Measurements from ENCODE around the gene ZC3H4.

The ZC3H4 gene

DNA sequence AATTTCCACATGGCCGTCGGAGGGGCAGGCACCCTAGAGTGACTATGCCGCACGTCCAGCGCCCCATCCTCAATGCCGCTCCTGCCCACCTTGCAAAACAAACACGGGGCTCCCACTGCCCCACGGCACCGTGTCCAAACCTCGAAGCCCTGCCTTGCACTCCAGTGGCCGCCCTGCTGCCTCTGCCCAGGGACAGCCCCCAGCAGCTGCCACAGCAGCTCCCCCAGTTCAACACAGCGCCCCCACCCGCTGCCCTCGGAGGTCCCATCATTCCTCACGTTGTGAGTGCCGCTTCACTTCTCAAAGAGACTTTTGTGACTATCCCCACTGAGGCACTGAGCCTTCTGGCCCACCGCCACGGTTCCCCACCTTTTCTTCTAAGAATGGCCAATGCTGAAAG is 42.8 kb downstream of the ZC3H4 start:
- TF ChIP-seq, protein P1, sequence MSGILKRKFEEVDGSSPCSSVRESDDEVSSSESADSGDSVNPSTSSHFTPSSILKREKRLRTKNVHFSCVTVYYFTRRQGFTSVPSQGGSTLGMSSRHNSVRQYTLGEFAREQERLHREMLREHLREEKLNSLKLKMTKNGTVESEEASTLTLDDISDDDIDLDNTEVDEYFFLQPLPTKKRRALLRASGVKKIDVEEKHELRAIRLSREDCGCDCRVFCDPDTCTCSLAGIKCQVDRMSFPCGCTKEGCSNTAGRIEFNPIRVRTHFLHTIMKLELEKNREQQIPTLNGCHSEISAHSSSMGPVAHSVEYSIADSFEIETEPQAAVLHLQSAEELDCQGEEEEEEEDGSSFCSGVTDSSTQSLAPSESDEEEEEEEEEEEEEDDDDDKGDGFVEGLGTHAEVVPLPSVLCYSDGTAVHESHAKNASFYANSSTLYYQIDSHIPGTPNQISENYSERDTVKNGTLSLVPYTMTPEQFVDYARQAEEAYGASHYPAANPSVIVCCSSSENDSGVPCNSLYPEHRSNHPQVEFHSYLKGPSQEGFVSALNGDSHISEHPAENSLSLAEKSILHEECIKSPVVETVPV (CRISPR knock-in tag; IDR thresholded peaks at IDR 0.05) = no peak
- ATAC-seq = no peak

DNA sequence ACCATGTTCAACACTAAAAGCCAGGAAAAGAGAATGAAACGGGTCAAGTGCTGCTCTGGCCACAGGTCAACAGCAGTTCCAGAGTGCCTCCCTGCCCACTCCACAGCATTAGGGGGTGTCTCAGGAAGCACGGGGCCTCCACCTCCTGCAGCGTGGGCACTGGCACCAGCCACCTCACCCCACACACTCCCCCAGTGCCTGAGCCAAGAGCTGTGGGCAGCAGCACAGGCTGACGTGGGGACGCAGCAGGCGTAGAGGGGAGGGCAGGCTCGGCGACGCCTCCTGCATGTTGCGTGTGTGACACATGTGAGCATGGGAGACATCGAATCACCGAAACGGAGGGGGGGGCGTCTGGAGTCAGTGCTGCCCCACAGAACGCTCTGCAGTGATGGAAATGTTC is 43.8 kb downstream of the ZC3H4 start:
- no peak for ATAC-seq
- no peak for TF ChIP-seq ZFP3 (CRISPR knock-in tag; IDR thresholded peaks at IDR 0.05)
- no peak for TF ChIP-seq GLIS3 (CRISPR knock-in tag; IDR thresholded peaks at IDR 0.05)
- TF ChIP-seq, protein P2, sequence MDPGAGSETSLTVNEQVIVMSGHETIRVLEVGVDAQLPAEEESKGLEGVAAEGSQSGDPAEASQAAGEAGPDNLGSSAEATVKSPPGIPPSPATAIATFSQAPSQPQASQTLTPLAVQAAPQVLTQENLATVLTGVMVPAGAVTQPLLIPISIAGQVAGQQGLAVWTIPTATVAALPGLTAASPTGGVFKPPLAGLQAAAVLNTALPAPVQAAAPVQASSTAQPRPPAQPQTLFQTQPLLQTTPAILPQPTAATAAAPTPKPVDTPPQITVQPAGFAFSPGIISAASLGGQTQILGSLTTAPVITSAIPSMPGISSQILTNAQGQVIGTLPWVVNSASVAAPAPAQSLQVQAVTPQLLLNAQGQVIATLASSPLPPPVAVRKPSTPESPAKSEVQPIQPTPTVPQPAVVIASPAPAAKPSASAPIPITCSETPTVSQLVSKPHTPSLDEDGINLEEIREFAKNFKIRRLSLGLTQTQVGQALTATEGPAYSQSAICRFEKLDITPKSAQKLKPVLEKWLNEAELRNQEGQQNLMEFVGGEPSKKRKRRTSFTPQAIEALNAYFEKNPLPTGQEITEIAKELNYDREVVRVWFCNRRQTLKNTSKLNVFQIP (CRISPR knock-in tag; IDR thresholded peaks at IDR 0.05; ENCODE audit: borderline replicate concordance, low read depth) = no peak
- TF ChIP-seq, protein P3, sequence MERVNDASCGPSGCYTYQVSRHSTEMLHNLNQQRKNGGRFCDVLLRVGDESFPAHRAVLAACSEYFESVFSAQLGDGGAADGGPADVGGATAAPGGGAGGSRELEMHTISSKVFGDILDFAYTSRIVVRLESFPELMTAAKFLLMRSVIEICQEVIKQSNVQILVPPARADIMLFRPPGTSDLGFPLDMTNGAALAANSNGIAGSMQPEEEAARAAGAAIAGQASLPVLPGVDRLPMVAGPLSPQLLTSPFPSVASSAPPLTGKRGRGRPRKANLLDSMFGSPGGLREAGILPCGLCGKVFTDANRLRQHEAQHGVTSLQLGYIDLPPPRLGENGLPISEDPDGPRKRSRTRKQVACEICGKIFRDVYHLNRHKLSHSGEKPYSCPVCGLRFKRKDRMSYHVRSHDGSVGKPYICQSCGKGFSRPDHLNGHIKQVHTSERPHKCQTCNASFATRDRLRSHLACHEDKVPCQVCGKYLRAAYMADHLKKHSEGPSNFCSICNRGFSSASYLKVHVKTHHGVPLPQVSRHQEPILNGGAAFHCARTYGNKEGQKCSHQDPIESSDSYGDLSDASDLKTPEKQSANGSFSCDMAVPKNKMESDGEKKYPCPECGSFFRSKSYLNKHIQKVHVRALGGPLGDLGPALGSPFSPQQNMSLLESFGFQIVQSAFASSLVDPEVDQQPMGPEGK (CRISPR knock-in tag; IDR thresholded peaks at IDR 0.05; ENCODE audit: borderline replicate concordance) = no peak
- TF ChIP-seq, protein P4, sequence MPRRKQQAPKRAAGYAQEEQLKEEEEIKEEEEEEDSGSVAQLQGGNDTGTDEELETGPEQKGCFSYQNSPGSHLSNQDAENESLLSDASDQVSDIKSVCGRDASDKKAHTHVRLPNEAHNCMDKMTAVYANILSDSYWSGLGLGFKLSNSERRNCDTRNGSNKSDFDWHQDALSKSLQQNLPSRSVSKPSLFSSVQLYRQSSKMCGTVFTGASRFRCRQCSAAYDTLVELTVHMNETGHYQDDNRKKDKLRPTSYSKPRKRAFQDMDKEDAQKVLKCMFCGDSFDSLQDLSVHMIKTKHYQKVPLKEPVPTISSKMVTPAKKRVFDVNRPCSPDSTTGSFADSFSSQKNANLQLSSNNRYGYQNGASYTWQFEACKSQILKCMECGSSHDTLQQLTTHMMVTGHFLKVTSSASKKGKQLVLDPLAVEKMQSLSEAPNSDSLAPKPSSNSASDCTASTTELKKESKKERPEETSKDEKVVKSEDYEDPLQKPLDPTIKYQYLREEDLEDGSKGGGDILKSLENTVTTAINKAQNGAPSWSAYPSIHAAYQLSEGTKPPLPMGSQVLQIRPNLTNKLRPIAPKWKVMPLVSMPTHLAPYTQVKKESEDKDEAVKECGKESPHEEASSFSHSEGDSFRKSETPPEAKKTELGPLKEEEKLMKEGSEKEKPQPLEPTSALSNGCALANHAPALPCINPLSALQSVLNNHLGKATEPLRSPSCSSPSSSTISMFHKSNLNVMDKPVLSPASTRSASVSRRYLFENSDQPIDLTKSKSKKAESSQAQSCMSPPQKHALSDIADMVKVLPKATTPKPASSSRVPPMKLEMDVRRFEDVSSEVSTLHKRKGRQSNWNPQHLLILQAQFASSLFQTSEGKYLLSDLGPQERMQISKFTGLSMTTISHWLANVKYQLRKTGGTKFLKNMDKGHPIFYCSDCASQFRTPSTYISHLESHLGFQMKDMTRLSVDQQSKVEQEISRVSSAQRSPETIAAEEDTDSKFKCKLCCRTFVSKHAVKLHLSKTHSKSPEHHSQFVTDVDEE (CRISPR knock-in tag; IDR thresholded peaks at IDR 0.05) = no peak
- TF ChIP-seq RARB (CRISPR knock-in tag; IDR thresholded peaks at IDR 0.05) = no peak
- TF ChIP-seq TOX (CRISPR knock-in tag; IDR thresholded peaks at IDR 0.05; ENCODE audit: borderline replicate concordance) = no peak
- TF ChIP-seq, protein P5, sequence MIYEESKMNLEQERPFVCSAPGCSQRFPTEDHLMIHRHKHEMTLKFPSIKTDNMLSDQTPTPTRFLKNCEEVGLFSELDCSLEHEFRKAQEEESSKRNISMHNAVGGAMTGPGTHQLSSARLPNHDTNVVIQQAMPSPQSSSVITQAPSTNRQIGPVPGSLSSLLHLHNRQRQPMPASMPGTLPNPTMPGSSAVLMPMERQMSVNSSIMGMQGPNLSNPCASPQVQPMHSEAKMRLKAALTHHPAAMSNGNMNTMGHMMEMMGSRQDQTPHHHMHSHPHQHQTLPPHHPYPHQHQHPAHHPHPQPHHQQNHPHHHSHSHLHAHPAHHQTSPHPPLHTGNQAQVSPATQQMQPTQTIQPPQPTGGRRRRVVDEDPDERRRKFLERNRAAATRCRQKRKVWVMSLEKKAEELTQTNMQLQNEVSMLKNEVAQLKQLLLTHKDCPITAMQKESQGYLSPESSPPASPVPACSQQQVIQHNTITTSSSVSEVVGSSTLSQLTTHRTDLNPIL (CRISPR knock-in tag; IDR thresholded peaks at IDR 0.05; ENCODE audit: low read depth) = no peak
- no peak for TF ChIP-seq ISL1 (CRISPR knock-in tag; IDR thresholded peaks at IDR 0.05)
- TF ChIP-seq OSR1 (CRISPR knock-in tag; IDR thresholded peaks at IDR 0.05) = no peak
- TF ChIP-seq, protein P1 (CRISPR knock-in tag; IDR thresholded peaks at IDR 0.05) = no peak
- TF ChIP-seq CSDC2 (CRISPR knock-in tag; IDR thresholded peaks at IDR 0.05) = no peak

DNA sequence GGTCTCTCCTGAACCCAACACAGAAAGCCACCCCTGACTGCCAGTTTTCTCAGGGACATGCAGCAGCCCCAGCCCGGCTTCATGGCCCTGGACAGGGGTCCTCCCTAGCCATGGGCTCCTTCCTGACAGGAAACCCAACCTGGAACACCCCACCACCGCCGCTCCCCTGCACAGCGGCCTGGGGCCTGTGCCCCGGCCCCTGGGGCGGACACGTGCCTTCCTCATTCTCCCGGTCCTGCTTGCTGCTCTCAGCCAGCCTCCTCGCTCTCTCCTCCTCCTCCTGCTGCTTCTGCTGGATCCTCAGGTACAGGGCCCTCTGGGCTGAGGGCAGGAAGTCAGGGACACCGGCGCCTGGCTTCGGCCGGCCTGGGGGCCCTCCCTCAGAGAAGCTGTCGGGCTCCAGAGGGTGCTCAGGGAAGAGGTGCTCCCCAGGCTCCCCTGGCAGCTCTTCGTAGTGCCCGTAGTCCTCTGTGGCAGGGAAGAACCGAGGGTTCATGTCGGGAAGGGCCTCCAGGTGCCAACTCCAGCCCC is 44.6 kb downstream of the ZC3H4 start:
- no peak for ATAC-seq
- no peak for TF ChIP-seq TCF4 (CRISPR knock-in tag; IDR thresholded peaks at IDR 0.05; ENCODE audit: borderline replicate concordance)
- no peak for TF ChIP-seq ZFP30 (CRISPR knock-in tag; IDR thresholded peaks at IDR 0.05)
- TF ChIP-seq ISL1 (CRISPR knock-in tag; IDR thresholded peaks at IDR 0.05) = no peak
- no peak for TF ChIP-seq CSDC2 (CRISPR knock-in tag; IDR thresholded peaks at IDR 0.05)
- TF ChIP-seq ZFP3 (CRISPR knock-in tag; IDR thresholded peaks at IDR 0.05) = no peak
- TF ChIP-seq RARB (CRISPR knock-in tag; IDR thresholded peaks at IDR 0.05) = no peak
- TF ChIP-seq ARNTL (CRISPR knock-in tag; IDR thresholded peaks at IDR 0.05; ENCODE audit: borderline replicate concordance, low read depth) = no peak
- TF ChIP-seq TOX (CRISPR knock-in tag; IDR thresholded peaks at IDR 0.05; ENCODE audit: borderline replicate concordance) = no peak
- TF ChIP-seq, protein P3 (CRISPR knock-in tag; IDR thresholded peaks at IDR 0.05; ENCODE audit: borderline replicate concordance) = no peak
- TF ChIP-seq OSR1 (CRISPR knock-in tag; IDR thresholded peaks at IDR 0.05) = no peak
- no peak for TF ChIP-seq SNAI2 (CRISPR knock-in tag; IDR thresholded peaks at IDR 0.05)
- TF ChIP-seq, protein P2 (CRISPR knock-in tag; IDR thresholded peaks at IDR 0.05; ENCODE audit: borderline replicate concordance, low read depth) = no peak
